GM19351 (cell line): ENCODE results near the gene LMNA.

Source experiments
- ATAC-seq: cut with Tn5 transposase; IDR thresholded peaks from one replicate; pipeline ENCODE4 v1.9.1; 2021; ENCODE audit warnings: mild to moderate bottlenecking, moderate library complexity; ENCODE audit not compliant: unreplicated experiment

Gene LMNA

GRCh38 chr1:156138458-156138867 is 24.0 kb downstream of the LMNA start:
- no peak for ATAC-seq

GRCh38 chr1:156140879-156141707 is 26.6 kb downstream of the LMNA start:
- ATAC-seq: no peak

GRCh38 chr1:156143765-156144489 is 29.4 kb downstream of the LMNA start:
- no peak for ATAC-seq

GRCh38 chr1:156144742-156145141 is 30.2 kb downstream of the LMNA start:
- no peak for ATAC-seq

- ATAC-seq: no peak
Measured at GRCh38 chr1:156145650-156146019, 31.1 kb downstream of the LMNA start.

- ATAC-seq: no peak
Measured at GRCh38 chr1:156146020-156146768, 31.7 kb downstream of the LMNA start.

- no peak for ATAC-seq
Measured at GRCh38 chr1:156146769-156147405, 32.4 kb downstream of the LMNA start.

- ATAC-seq: no peak
Measured at GRCh38 chr1:156148216-156148615, 33.7 kb downstream of the LMNA start.

GRCh38 chr1:156149374-156150332 is 35.1 kb downstream of the LMNA start:
- peak; percentile 69 for ATAC-seq

GRCh38 chr1:156150333-156151011 is 36.0 kb downstream of the LMNA start:
- ATAC-seq: no peak

GRCh38 chr1:156151093-156151688 is 36.7 kb downstream of the LMNA start:
- ATAC-seq: no peak

GRCh38 chr1:156152628-156153027 is 38.1 kb downstream of the LMNA start:
- no peak for ATAC-seq

GRCh38 chr1:156153362-156153761 is 38.9 kb downstream of the LMNA start, which contains the start of gene SEMA4A:
Gene SEMA4A (plus strand): TSS chr1:156153585. CDS start chr1:156154579, 994 bp downstream.
- ATAC-seq: no peak

- ATAC-seq: no peak
Measured at GRCh38 chr1:156154317-156154749, 39.8 kb downstream of the LMNA start.

- ATAC-seq: no peak
Measured at GRCh38 chr1:156155756-156156510, 41.4 kb downstream of the LMNA start.

- no peak for ATAC-seq
Measured at GRCh38 chr1:156157506-156157905, 43.0 kb downstream of the LMNA start.

- no peak for ATAC-seq
Measured at GRCh38 chr1:156157966-156158365, 43.5 kb downstream of the LMNA start.
